HG02884 (cell line): ENCODE data around the gene CCDC30.

Experiments
- ATAC-seq: cut with Tn5 transposase; IDR thresholded peaks from one replicate; pipeline ENCODE4 v1.9.1; 2021; ENCODE audit warnings: mild to moderate bottlenecking, moderate library complexity; ENCODE audit not compliant: unreplicated experiment

CCDC30 gene

GRCh38 chr1:42686418-42686817, 223.3 kb downstream of the CCDC30 start:
- ATAC-seq = no peak

- ATAC-seq = no peak
These were observed 226.8 kb downstream of the CCDC30 start for GRCh38 chr1:42689912-42690311.

GRCh38 chr1:42690477-42691156, 227.5 kb downstream of the CCDC30 start:
- ATAC-seq = no peak

GRCh38 chr1:42691157-42691498, 228.0 kb downstream of the CCDC30 start:
- ATAC-seq = no peak

GRCh38 chr1:42692461-42692860, 229.4 kb downstream of the CCDC30 start:
- no peak for ATAC-seq

GRCh38 chr1:42692911-42693310, 229.8 kb downstream of the CCDC30 start:
- ATAC-seq = no peak

GRCh38 chr1:42698081-42698813, 235.2 kb downstream of the CCDC30 start:
- ATAC-seq = no peak

- no peak for ATAC-seq
These were observed 236.9 kb downstream of the CCDC30 start for GRCh38 chr1:42700006-42700405.

- no peak for ATAC-seq
These were observed 240.9 kb downstream of the CCDC30 start for GRCh38 chr1:42703888-42704464.
